Stimulated activated naive CD4-positive, alpha-beta T cell (primary cell): Measurements from ENCODE around the gene PC.
"Not testable (repeated sequence)": the region's sequence is repeated elsewhere in the genome, so short reads cannot be mapped to it uniquely, and the experiment has no call there.

ENCODE experiments used
- DNase-seq, 6 experiments: peaks; one replicate each; lab custom pipeline; 2025; lab: John Stamatoyannopoulos, UW

PC gene

GRCh38 chr11:66958232-66958955, at the start of gene PC:
Gene PC, minus strand, starts transcription at chr11:66958383. Its CDS starts 86,224 bp downstream, at chr11:66872159.
- DNase-seq = peak; percentile 93 to 98 (median 96)

GRCh38 chr11:67007126-67007525, 48.9 kb upstream of the PC start:
- no peak for DNase-seq

- no peak for DNase-seq
Measured at GRCh38 chr11:67006029-67006884, 48.1 kb upstream of the PC start.

GRCh38 chr11:67005200-67005599, 47.0 kb upstream of the PC start:
- DNase-seq = not testable (repeated sequence)

- DNase-seq = no peak
Measured at GRCh38 chr11:67002921-67003411, 44.8 kb upstream of the PC start.

GRCh38 chr11:67002297-67002913, 44.2 kb upstream of the PC start:
- no peak for DNase-seq

GRCh38 chr11:67001332-67001731, 43.1 kb upstream of the PC start:
- DNase-seq = no peak

- DNase-seq = no peak
Measured at GRCh38 chr11:66999555-66999954, 41.4 kb upstream of the PC start.

GRCh38 chr11:66996609-66997273, 38.6 kb upstream of the PC start:
- DNase-seq = no peak

GRCh38 chr11:66992041-66992440, 33.9 kb upstream of the PC start:
- DNase-seq = no peak

- DNase-seq = not testable (repeated sequence)
Measured at GRCh38 chr11:66989360-66989759, 31.2 kb upstream of the PC start.

GRCh38 chr11:66988741-66989140, 30.6 kb upstream of the PC start:
- not testable (repeated sequence) for DNase-seq

GRCh38 chr11:66987924-66988637, 29.9 kb upstream of the PC start:
- DNase-seq = no peak

GRCh38 chr11:66987158-66987620, 29.0 kb upstream of the PC start:
- no peak for DNase-seq

GRCh38 chr11:66986178-66986545, 28.0 kb upstream of the PC start:
- no peak for DNase-seq

- DNase-seq = no peak
Measured at GRCh38 chr11:66985508-66986177, 27.5 kb upstream of the PC start.

GRCh38 chr11:66983275-66983924, 25.2 kb upstream of the PC start:
- DNase-seq = no peak

GRCh38 chr11:66981976-66982578, 23.9 kb upstream of the PC start:
- no peak for DNase-seq

- no peak for DNase-seq
Measured at GRCh38 chr11:66979336-66979980, 21.3 kb upstream of the PC start.
